HG03571 (cell line): ENCODE measurements around the gene DNAJC8.
A peak's percentile ranks its signal among the peaks of the same experiment; 100 is the strongest.

Experiments
- ATAC-seq: cut with Tn5 transposase; IDR thresholded peaks from one replicate; pipeline ENCODE4 v1.9.1; 2021; ENCODE audit not compliant: unreplicated experiment

The DNAJC8 gene

GRCh38 chr1:28208818-28209441, 23.9 kb downstream of the DNAJC8 start:
- ATAC-seq: no peak

GRCh38 chr1:28205243-28205642, 27.6 kb downstream of the DNAJC8 start:
- ATAC-seq: no peak

- ATAC-seq: no peak
Observed at GRCh38 chr1:28200234-28200873, 32.5 kb downstream of the DNAJC8 start.

- peak; percentile 73 for ATAC-seq
Observed at GRCh38 chr1:28199328-28200233, 33.2 kb downstream of the DNAJC8 start.

- ATAC-seq: no peak
Observed at GRCh38 chr1:28197682-28198415, 35.0 kb downstream of the DNAJC8 start.

GRCh38 chr1:28196330-28196729, 36.5 kb downstream of the DNAJC8 start:
- no peak for ATAC-seq

GRCh38 chr1:28195780-28196179, 37.0 kb downstream of the DNAJC8 start:
- no peak for ATAC-seq

- no peak for ATAC-seq
Observed at GRCh38 chr1:28194326-28195035, 38.3 kb downstream of the DNAJC8 start.

- ATAC-seq: no peak
Observed at GRCh38 chr1:28193701-28194161, 39.1 kb downstream of the DNAJC8 start.

GRCh38 chr1:28190996-28191645, 41.7 kb downstream of the DNAJC8 start:
- ATAC-seq: no peak

- no peak for ATAC-seq
Observed at GRCh38 chr1:28190337-28190979, 42.4 kb downstream of the DNAJC8 start.

- ATAC-seq: no peak
Observed at GRCh38 chr1:28185071-28185470, 47.8 kb downstream of the DNAJC8 start.

- ATAC-seq: no peak
Observed at GRCh38 chr1:28180306-28181305, 52.2 kb downstream of the DNAJC8 start.

- no peak for ATAC-seq
Observed at GRCh38 chr1:28178690-28179485, 53.9 kb downstream of the DNAJC8 start.

GRCh38 chr1:28176492-28177470, 56.0 kb downstream of the DNAJC8 start, which contains the start of gene PTAFR:
Gene PTAFR (minus strand): TSS chr1:28176690. CDS start chr1:28151021, 25,669 bp downstream.
- ATAC-seq: peak; percentile 36

- no peak for ATAC-seq
Observed at GRCh38 chr1:28175955-28176485, 56.8 kb downstream of the DNAJC8 start.
